Fibroblast of lung (primary cell): ENCODE data around the gene ILRUN.

ENCODE experiments used
- CTCF ChIP-seq, 2 donors: IDR thresholded peaks in 1 of 2; conservative IDR thresholded peaks in 1 of 2; 1 replicate in 1 of 2; 2 replicates in 1 of 2; pipeline ENCODE4 v1.5.1; 2011 to 2012; ENCODE audit warnings: low read length in 2 of 2, control low read depth in 1 of 2, inconsistent platforms in 1 of 2, low read depth in 1 of 2, mild to moderate bottlenecking in 1 of 2
- EZH2 ChIP-seq: IDR thresholded peaks from 2 replicates; pipeline ENCODE4 v1.5.1; 2012; ENCODE audit warnings: low read length, control low read depth, mild to moderate bottlenecking; ENCODE audit errors: missing control alignments

DNA sequence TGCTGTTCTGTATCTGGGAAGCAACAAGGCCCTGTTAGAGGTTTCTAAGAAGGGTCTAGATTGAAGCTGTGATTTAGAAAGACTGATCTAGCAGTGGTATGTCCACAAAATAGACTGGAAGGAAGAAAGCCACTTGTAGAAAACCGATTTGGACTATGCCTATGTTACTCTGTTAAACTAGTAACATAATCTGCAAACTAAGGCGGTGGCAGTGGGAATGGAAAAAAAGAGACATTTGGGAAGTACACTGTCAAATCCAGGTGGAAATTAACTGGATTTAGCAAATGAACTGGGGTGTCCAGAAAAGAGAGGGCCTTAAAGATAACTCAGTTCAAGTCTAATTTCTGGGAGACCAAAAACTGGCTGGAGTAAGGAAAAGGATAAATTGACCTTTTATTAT lies 11.6 kb downstream of the ILRUN start:
- TF ChIP-seq CTCF (conservative IDR thresholded peaks at IDR 0.05 in 1 of 2, IDR thresholded peaks at IDR 0.05 in 1 of 2; ENCODE audit: low read depth in 1 of 2, low read length in 2 of 2) (no peak), EZH2 (no peak)
